Muscle of arm (tissue), 12 donors: Measurements from ENCODE around the gene MLYCD. TPM values are rescaled to one million over a fixed set of nuclear protein-coding genes. Genes with fewer than 3 reads are reported as not detected.
A peak's percentile ranks its signal among the peaks of the same experiment; 100 is the strongest.
"Not testable (repeated sequence)": the region's sequence is repeated elsewhere in the genome, so short reads cannot be mapped to it uniquely, and the experiment has no call there.

Experiments
- DNase-seq: peaks from one replicate; pipeline ENCODE4 v3.0.0-alpha.2; 2013
- polyA plus RNA-seq, 12 donors: library from polyadenylated mRNA; unstranded; fragments of 120-200 nt; gene quantifications; one replicate each; pipeline ENCODE4 v1.2.1, GENCODE V29; 2013; ENCODE audit not compliant: insufficient read length in 12 of 12

MLYCD gene
- polyA plus RNA-seq, 12 donors = 2.7 to 8.5 (median 3.7) TPM; not detected in 1

GRCh38 chr16:83937922-83938885 is 39.3 kb downstream of the MLYCD start:
- DNase-seq = no peak

- DNase-seq = no peak
Observed at GRCh38 chr16:83939266-83939855, 40.4 kb downstream of the MLYCD start.

- DNase-seq = no peak
Observed at GRCh38 chr16:83940119-83940518, 41.2 kb downstream of the MLYCD start.

GRCh38 chr16:83940630-83941378 is 41.9 kb downstream of the MLYCD start:
- DNase-seq = no peak

- not testable (repeated sequence) for DNase-seq
Observed at GRCh38 chr16:83941546-83941945, 42.6 kb downstream of the MLYCD start.

- no peak for DNase-seq
Observed at GRCh38 chr16:83942074-83942473, 43.2 kb downstream of the MLYCD start.

GRCh38 chr16:83942815-83943515 is 44.0 kb downstream of the MLYCD start:
- DNase-seq = no peak

GRCh38 chr16:83943516-83944050 is 44.7 kb downstream of the MLYCD start:
- no peak for DNase-seq

GRCh38 chr16:83945587-83945986 is 46.7 kb downstream of the MLYCD start:
- DNase-seq = no peak

- DNase-seq = no peak
Observed at GRCh38 chr16:83946154-83946780, 47.4 kb downstream of the MLYCD start.

- DNase-seq = no peak
Observed at GRCh38 chr16:83946781-83947566, 48.1 kb downstream of the MLYCD start.

- no peak for DNase-seq
Observed at GRCh38 chr16:83947642-83948234, 48.8 kb downstream of the MLYCD start.

GRCh38 chr16:83948914-83949723 is 50.2 kb downstream of the MLYCD start:
- DNase-seq = no peak

- DNase-seq = no peak
Observed at GRCh38 chr16:83949724-83950001, 50.7 kb downstream of the MLYCD start.

GRCh38 chr16:83950862-83951399 is 52.0 kb downstream of the MLYCD start:
- not testable (repeated sequence) for DNase-seq

GRCh38 chr16:83951544-83951943 is 52.6 kb downstream of the MLYCD start:
- no peak for DNase-seq

GRCh38 chr16:83952587-83952939 is 53.6 kb downstream of the MLYCD start:
- no peak for DNase-seq

GRCh38 chr16:83952940-83953795 is 54.3 kb downstream of the MLYCD start, which contains the start of gene OSGIN1:
Gene OSGIN1, plus strand, starts transcription at chr16:83953240. Its CDS starts 4,432 bp downstream, at chr16:83957672.
- DNase-seq = peak; percentile 78
